H9 (cell line): Measurements from ENCODE around the gene IQCN. TPM values are rescaled to one million over a fixed set of nuclear protein-coding genes. Genes with fewer than 3 reads are reported as not detected.
A peak's percentile ranks its signal among the peaks of the same experiment; 100 is the strongest.

Experiments used
- DNase-seq: peaks from one replicate; pipeline ENCODE4 v3.0.0-alpha.2; 2017
- H2AFZ ChIP-seq: one replicate; pipeline ENCODE4 v1.6.1; 2013; ENCODE audit warnings: mild to moderate bottlenecking, low read length, control low read depth, moderate library complexity
- H2AK5ac ChIP-seq: 2 replicates; pipeline ENCODE4 v1.6.1; 2013; ENCODE audit warnings: low read length, control low read depth, mixed read lengths; ENCODE audit not compliant: insufficient read length
- H2BK120ac ChIP-seq: one replicate; pipeline ENCODE4 v1.6.1; 2013; ENCODE audit warnings: low read depth, mild to moderate bottlenecking, low read length, control low read depth, inconsistent platforms; ENCODE audit not compliant: poor library complexity, severe bottlenecking
- H2BK12ac ChIP-seq: 2 replicates; pipeline ENCODE4 v1.6.1; 2013; ENCODE audit warnings: low read length, control low read depth, mixed read lengths, low read depth; ENCODE audit not compliant: insufficient read length
- H2BK15ac ChIP-seq: 2 replicates; pipeline ENCODE4 v1.6.1; 2013; ENCODE audit warnings: low read depth, low read length, control low read depth
- H2BK20ac ChIP-seq: one replicate; pipeline ENCODE4 v1.6.1; 2013; ENCODE audit warnings: low read depth, mild to moderate bottlenecking, low read length, control low read depth, inconsistent platforms; ENCODE audit not compliant: poor library complexity, severe bottlenecking
- H2BK5ac ChIP-seq: 2 replicates; pipeline ENCODE4 v1.6.1; 2013; ENCODE audit warnings: low read length, control low read depth, mixed read lengths; ENCODE audit not compliant: insufficient read length
- H3K14ac ChIP-seq: 2 replicates; pipeline ENCODE4 v1.6.1; 2013; ENCODE audit warnings: low read length, control low read depth; ENCODE audit not compliant: insufficient read depth
- H3K18ac ChIP-seq: 2 replicates; pipeline ENCODE4 v1.6.1; 2013; ENCODE audit warnings: low read depth, mild to moderate bottlenecking, mixed read lengths, low read length, control low read depth; ENCODE audit not compliant: insufficient read length
- H3K23ac ChIP-seq: 2 replicates; pipeline ENCODE4 v1.6.1; 2013; ENCODE audit warnings: low read length, control low read depth, mixed read lengths, low read depth; ENCODE audit not compliant: insufficient read length
- H3K23me2 ChIP-seq: 2 replicates; pipeline ENCODE4 v1.6.1; 2013; ENCODE audit warnings: low read depth, mild to moderate bottlenecking, mixed read lengths, low read length, control low read depth; ENCODE audit not compliant: insufficient read length, poor library complexity, severe bottlenecking
- H3K27ac ChIP-seq: 2 replicates; pipeline ENCODE4 v1.5.1; 2013; ENCODE audit warnings: low read length, control low read depth, mixed read lengths, low read depth; ENCODE audit not compliant: insufficient read length
- H3K27me3 ChIP-seq: 2 replicates; pipeline ENCODE4 v1.6.1; 2013; ENCODE audit warnings: low read length, control low read depth, inconsistent platforms; ENCODE audit not compliant: insufficient read depth
- H3K4ac ChIP-seq: 2 replicates; pipeline ENCODE4 v1.6.1; 2013; ENCODE audit warnings: low read depth, mild to moderate bottlenecking, control low read depth, inconsistent platforms, low read length, moderate library complexity
- H3K4me1 ChIP-seq: 2 replicates; pipeline ENCODE4 v1.6.1; 2013; ENCODE audit warnings: low read length, control low read depth, inconsistent platforms; ENCODE audit not compliant: insufficient read depth
- H3K4me2 ChIP-seq: 2 replicates; pipeline ENCODE4 v1.6.1; 2013; ENCODE audit warnings: low read length, control low read depth, mixed read lengths; ENCODE audit not compliant: insufficient read length, insufficient read depth
- H3K56ac ChIP-seq: 2 replicates; pipeline ENCODE4 v1.6.1; 2013; ENCODE audit warnings: low read depth, mild to moderate bottlenecking, mixed read lengths, low read length, control low read depth; ENCODE audit not compliant: insufficient read length
- H3K79me1 ChIP-seq: 2 replicates; pipeline ENCODE4 v1.6.1; 2013; ENCODE audit warnings: low read depth, mild to moderate bottlenecking, moderate library complexity, low read length, control low read depth, inconsistent platforms; ENCODE audit not compliant: insufficient read depth, poor library complexity, severe bottlenecking
- H3K79me2 ChIP-seq: 2 replicates; pipeline ENCODE4 v1.6.1; 2013; ENCODE audit warnings: low read length, control low read depth, inconsistent platforms; ENCODE audit not compliant: insufficient read depth
- H3K9ac ChIP-seq: 2 replicates; pipeline ENCODE4 v1.6.1; 2013; ENCODE audit warnings: low read length, control low read depth, mixed read lengths; ENCODE audit not compliant: insufficient read length; ENCODE audit errors: extremely low read depth
- H3K9me3 ChIP-seq: one replicate; pipeline ENCODE4 v1.6.1; 2013; ENCODE audit warnings: low read depth, low read length, inconsistent platforms; ENCODE audit not compliant: control insufficient read depth
- H3T11ph ChIP-seq: one replicate; pipeline ENCODE4 v1.6.1; 2013; ENCODE audit warnings: mild to moderate bottlenecking, low read length, control low read depth, inconsistent platforms
- H4K20me1 ChIP-seq: one replicate; pipeline ENCODE4 v1.6.1; 2013; ENCODE audit not compliant: control insufficient read depth, insufficient read length, insufficient read depth
- H4K5ac ChIP-seq: 2 replicates; pipeline ENCODE4 v1.6.1; 2013; ENCODE audit warnings: low read depth, mild to moderate bottlenecking, mixed read lengths, low read length, control low read depth; ENCODE audit not compliant: insufficient read length
- H4K8ac ChIP-seq: replicated peaks from 2 replicates; pipeline ENCODE4 v1.6.1; 2013; ENCODE audit warnings: low read length, control low read depth, mixed read lengths, low read depth; ENCODE audit not compliant: insufficient read length
- H4K91ac ChIP-seq: 2 replicates; pipeline ENCODE4 v1.6.1; 2013; ENCODE audit warnings: low read depth, mild to moderate bottlenecking, moderate library complexity, mixed read lengths, low read length, control low read depth; ENCODE audit not compliant: insufficient read length
- H3K27ac Mint-ChIP-seq, 3 experiments: 2 replicates in 2 of 3; 3 replicates in 1 of 3; pipeline ENCODE4 v1.8.0; 2020 to 2021; ENCODE audit warnings: mixed read lengths in 3 of 3, mild to moderate bottlenecking in 1 of 3, moderate library complexity in 1 of 3
- H3K27me3 Mint-ChIP-seq: 2 replicates; pipeline ENCODE4 v1.8.0; 2021; ENCODE audit warnings: low read depth, mild to moderate bottlenecking, moderate library complexity, mixed read lengths
- H3K36me3 Mint-ChIP-seq, 3 experiments: 2 replicates in 2 of 3; 3 replicates in 1 of 3; pipeline ENCODE4 v1.8.0; 2020 to 2021; ENCODE audit warnings: low read depth in 3 of 3, mixed read lengths in 3 of 3; ENCODE audit not compliant: insufficient read depth in 1 of 3
- H3K4me1 Mint-ChIP-seq, 2 experiments: 2 replicates each; pipeline ENCODE4 v1.8.0; 2020; ENCODE audit warnings: mixed read lengths in 2 of 2
- H3K4me3 Mint-ChIP-seq, 2 experiments: 2 replicates in 1 of 2; 3 replicates in 1 of 2; pipeline ENCODE4 v1.8.0; 2020 to 2021; ENCODE audit warnings: mild to moderate bottlenecking in 2 of 2, mixed read lengths in 2 of 2, moderate library complexity in 1 of 2
- H3K9me3 Mint-ChIP-seq, 2 experiments: 2 replicates in 1 of 2; 3 replicates in 1 of 2; pipeline ENCODE4 v1.8.0; 2020; ENCODE audit warnings: mild to moderate bottlenecking in 2 of 2, mixed read lengths in 2 of 2, moderate library complexity in 1 of 2
- WGBS: extraction: QIAGEN DNeasy Blood & Tissue Kit; methylation state at CpG from one replicate; pipeline ENCODE4 v1.1.7; 2013; ENCODE audit warnings: missing lambda C conversion rate, low lambda C conversion rate, mixed read lengths; ENCODE audit not compliant: insufficient read length; ENCODE audit errors: extremely low coverage; 5-methylcytosine and 5-hydroxymethylcytosine counted together
- microRNA-seq: library from miRNA; unstranded; fragments of <30 nt; microRNA quantifications from one replicate; pipeline ENCODE4, GENCODE V29; 2020; ENCODE audit warnings: borderline microRNAs expressed
- total RNA-seq: library from RNA; stranded (reverse); gene quantifications from 2 replicates; pipeline ENCODE4 v1.2.1, GENCODE V29; 2021
- TF ChIP-seq, protein P1 (sequence below): fragments of 200-600 bp; sonication (generic); conservative IDR thresholded peaks from 3 replicates; pipeline ENCODE4 v1.8.0; 2021; ENCODE audit warnings: antibody characterized with exemption, mild to moderate bottlenecking

The IQCN gene
- total RNA-seq, 1 experiment from 2014 or later = 0.39 TPM

DNA sequence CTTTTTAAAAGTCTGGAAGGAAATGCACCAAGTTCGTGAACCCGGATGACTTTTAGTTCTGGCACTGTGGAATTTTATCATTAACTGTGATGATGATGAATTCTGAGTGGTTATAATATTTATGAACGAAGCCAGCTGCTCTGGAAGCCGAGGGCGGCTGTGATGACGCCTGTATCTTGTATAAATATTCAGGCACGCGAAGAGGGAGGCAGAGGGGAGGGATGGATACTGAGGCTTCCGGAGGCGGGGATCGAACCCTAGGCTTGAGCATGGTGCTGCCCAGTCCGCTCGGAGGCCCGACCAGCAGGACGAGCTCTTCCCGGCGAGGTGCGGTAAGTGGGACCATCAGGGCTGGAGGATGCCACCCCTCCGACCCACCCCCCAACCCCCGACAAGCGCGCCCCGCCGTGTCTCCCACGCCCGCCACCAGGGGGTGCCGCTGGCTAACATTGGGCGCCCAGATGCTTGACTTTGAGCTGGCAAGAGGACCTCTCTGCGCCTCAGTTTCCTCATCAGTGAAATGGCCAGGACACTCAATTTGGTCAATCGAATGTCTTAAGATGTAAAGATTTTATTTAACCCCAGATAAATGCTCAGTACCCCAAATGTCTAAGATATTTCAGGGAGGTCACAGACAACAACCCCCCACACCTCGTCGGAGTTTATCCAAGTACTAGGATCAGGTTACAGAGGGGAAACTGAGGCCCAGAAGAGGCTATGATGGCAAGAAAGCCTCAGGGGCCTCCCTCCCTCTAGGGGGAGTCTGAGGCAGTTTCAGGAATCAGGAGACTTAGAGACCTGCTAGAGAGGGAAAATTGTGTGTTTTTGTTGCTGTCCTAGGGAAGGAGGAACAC is 65.9 kb downstream of the IQCN start:
- H3T11ph ChIP-seq = no peak overlapping the region
- no peak overlapping the region for H2AFZ ChIP-seq
- H3K79me1 ChIP-seq = no peaks in the 10 kb centered on the region
- no peaks in the 10 kb centered on the region for H3K79me2 ChIP-seq
- H2BK12ac ChIP-seq = no peak overlapping the region
- no peak overlapping the region for H4K5ac ChIP-seq
- no peak overlapping the region for H3K56ac ChIP-seq
- no peak overlapping the region for H2BK15ac ChIP-seq
- Mint-ChIP-seq H3K4me1 (peaks cover 6 to 28% of the 10 kb centered on the region in 2 experiments), H3K9me3 (peaks cover 0 to under 1% of the 10 kb centered on the region in 2 experiments; a peak in 1 of 5 replicates), H3K36me3 (no peaks in the 10 kb centered on the region), H3K27me3 (no peaks in the 10 kb centered on the region), H3K27ac (no peak overlapping the region), H3K4me3 (peak overlapping the region in 1 of 2 experiments; percentile 53; a peak in 2 of 5 replicates)
- H3K18ac ChIP-seq = no peak overlapping the region
- no peak overlapping the region for H3K4me2 ChIP-seq
- no peak overlapping the region for H2BK120ac ChIP-seq
- no peak overlapping the region for H3K27ac ChIP-seq
- H3K9ac ChIP-seq = no peak overlapping the region
- no peak overlapping the region for H4K8ac ChIP-seq
- DNase-seq = peak; percentile 72
- H3K27me3 ChIP-seq = no peaks in the 10 kb centered on the region
- H3K4ac ChIP-seq = no peak overlapping the region
- H3K23me2 ChIP-seq = peaks cover 17% of the 10 kb centered on the region
- no peaks in the 10 kb centered on the region for H3K4me1 ChIP-seq
- peaks cover under 1% of the 10 kb centered on the region for H4K20me1 ChIP-seq
- no peak overlapping the region for H3K14ac ChIP-seq
- no peak overlapping the region for H2BK5ac ChIP-seq
- no peak overlapping the region for H2AK5ac ChIP-seq
- WGBS = no CpG with 5 or more reads among the region's 32 CpGs
- no peak overlapping the region for H3K23ac ChIP-seq
- H3K9me3 ChIP-seq = no peaks in the 10 kb centered on the region
- H4K91ac ChIP-seq = no peak overlapping the region
- no peak overlapping the region for H2BK20ac ChIP-seq
- TF ChIP-seq, protein P1, sequence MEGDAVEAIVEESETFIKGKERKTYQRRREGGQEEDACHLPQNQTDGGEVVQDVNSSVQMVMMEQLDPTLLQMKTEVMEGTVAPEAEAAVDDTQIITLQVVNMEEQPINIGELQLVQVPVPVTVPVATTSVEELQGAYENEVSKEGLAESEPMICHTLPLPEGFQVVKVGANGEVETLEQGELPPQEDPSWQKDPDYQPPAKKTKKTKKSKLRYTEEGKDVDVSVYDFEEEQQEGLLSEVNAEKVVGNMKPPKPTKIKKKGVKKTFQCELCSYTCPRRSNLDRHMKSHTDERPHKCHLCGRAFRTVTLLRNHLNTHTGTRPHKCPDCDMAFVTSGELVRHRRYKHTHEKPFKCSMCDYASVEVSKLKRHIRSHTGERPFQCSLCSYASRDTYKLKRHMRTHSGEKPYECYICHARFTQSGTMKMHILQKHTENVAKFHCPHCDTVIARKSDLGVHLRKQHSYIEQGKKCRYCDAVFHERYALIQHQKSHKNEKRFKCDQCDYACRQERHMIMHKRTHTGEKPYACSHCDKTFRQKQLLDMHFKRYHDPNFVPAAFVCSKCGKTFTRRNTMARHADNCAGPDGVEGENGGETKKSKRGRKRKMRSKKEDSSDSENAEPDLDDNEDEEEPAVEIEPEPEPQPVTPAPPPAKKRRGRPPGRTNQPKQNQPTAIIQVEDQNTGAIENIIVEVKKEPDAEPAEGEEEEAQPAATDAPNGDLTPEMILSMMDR = peak; percentile 76

Small RNAs within 50 kb of the gene (microRNA-seq; reads per million reads assigned to microRNA genes)
- 0.81 reads per million for gene MIR3188

Other genes starting within 250 kb of the IQCN start
- gene IL12RB1, start 187.5 kb downstream of the IQCN start, total RNA-seq = not detected in 2 replicates
- 9.6 and 10.4 TPM in 2 replicates for gene MAST3, start 176.7 kb downstream of the IQCN start, total RNA-seq
- 42.8 and 45.1 TPM in 2 replicates for gene PIK3R2, start 121.3 kb downstream of the IQCN start, total RNA-seq
- gene IFI30, start 100.6 kb downstream of the IQCN start, total RNA-seq = 23.6 and 28.0 TPM in 2 replicates
- 22.4 and 26.4 TPM in 2 replicates for gene MPV17L2, start 81.2 kb downstream of the IQCN start, total RNA-seq
- 6.8 and 8.5 TPM in 2 replicates for gene RAB3A, start 70.4 kb downstream of the IQCN start, total RNA-seq
- gene PDE4C, start 48.0 kb downstream of the IQCN start, total RNA-seq = 1.4 and 1.8 TPM in 2 replicates
- 103 and 109 TPM in 2 replicates for gene JUND, start 7.2 kb upstream of the IQCN start, total RNA-seq
- 342 and 344 TPM in 2 replicates for gene LSM4, start 48.6 kb upstream of the IQCN start, total RNA-seq
- gene PGPEP1, start 66.1 kb upstream of the IQCN start, total RNA-seq = 61.4 and 64.8 TPM in 2 replicates
- gene GDF15, start 111.7 kb upstream of the IQCN start, total RNA-seq = 5.7 and 7.0 TPM in 2 replicates
- gene LRRC25, start 123.2 kb upstream of the IQCN start, total RNA-seq = 0.18 TPM in 1 of 2 replicates, not detected in the other
- gene SSBP4, start 144.9 kb upstream of the IQCN start, total RNA-seq = 46.1 and 50.0 TPM in 2 replicates
- 241 and 255 TPM in 2 replicates for gene ISYNA1, start 163.7 kb upstream of the IQCN start, total RNA-seq
- 15.5 and 17.0 TPM in 2 replicates for gene ELL, start 247.6 kb upstream of the IQCN start, total RNA-seq